OCI-LY3 (cell line): Measurements from ENCODE around the gene CEP44.

ENCODE experiments used
- CTCF ChIP-seq: fragments of 200-600, 300-600 bp; sonication (generic); IDR thresholded peaks from 2 replicates; pipeline ENCODE4 v1.5.1; 2014; ENCODE audit warnings: antibody characterized with exemption, low read length, low read depth
- EZH2phosphoT487 ChIP-seq: fragments of 200-600 bp; shearing (Covaris generic); IDR thresholded peaks from 2 replicates; pipeline ENCODE4 v1.6.1; 2018; ENCODE audit warnings: antibody characterized with exemption, mixed run types, low read depth

- TF ChIP-seq CTCF (no peak), EZH2phosphoT487 (no peak)
Measured at GRCh38 chr4:174369985-174370384, 86.3 kb downstream of the CEP44 start.
